RWPE1 (cell line): ENCODE data around the gene ANGPTL8.

Source experiments
- CTCF ChIA-PET: fragments of 350-600 bp; sonication (Branson Sonifier 250); formaldehyde crosslinking; extraction: SDS; loops from one replicate; lab custom pipeline; 2021; lab: Yijun Ruan, JAX
- POLR2A ChIA-PET: fragments of 400-600 bp; formaldehyde crosslinking; extraction: SDS; loops from one replicate; lab custom pipeline; 2020; ENCODE audit warnings: antibody characterized with exemption; ENCODE audit not compliant: low non-redundant PET; lab: Yijun Ruan, JAX
- DNase-seq: peaks from one replicate; pipeline ENCODE4 v3.0.0; 2012; ENCODE audit warnings: low spot score
- H3K27ac ChIP-seq: fragments of 450-650 bp; 2 replicates; pipeline ENCODE4 v1.5.1; 2017
- CTCF ChIP-seq: fragments of 450-650 bp; conservative IDR thresholded peaks from 2 replicates; pipeline ENCODE4 v1.5.1; 2017; ENCODE audit warnings: low read depth, mild to moderate bottlenecking

Gene ANGPTL8

GRCh38 chr19:11240008-11240444, 607 bp downstream of the ANGPTL8 start:
- ChIA-PET CTCF (interaction anchor here (0.6 kb wide), 1 partner anchor 926 kb away, joined by 3 read pairs; no protein-coding TSS in a partner anchor), POLR2A (no interaction called here)
- TF ChIP-seq CTCF, result no peak
- no peak overlapping the region for H3K27ac ChIP-seq
- no peak for DNase-seq

GRCh38 chr19:11242025-11242424, 2.6 kb downstream of the ANGPTL8 start:
- CTCF ChIA-PET, result interaction anchor here (0.6 to 1.3 kb wide), 3 partner anchors 10 to 55 kb away, joined by 3 to 4 read pairs (median 3); no protein-coding TSS in a partner anchor
- POLR2A ChIA-PET, result no interaction called here
- no peak for TF ChIP-seq CTCF
- peak overlapping the region; percentile 47 for H3K27ac ChIP-seq
- DNase-seq, result no peak

GRCh38 chr19:11242864-11243797, 3.7 kb downstream of the ANGPTL8 start:
- peak overlapping the region; percentile 47 for H3K27ac ChIP-seq
- CTCF ChIA-PET, result interaction anchor here (0.7 to 1.3 kb wide), 4 partner anchors 9 to 38 kb away, joined by 3 to 4 read pairs (median 4); no protein-coding TSS in a partner anchor
- DNase-seq, result peak; percentile 96
- POLR2A ChIA-PET, result no interaction called here
- TF ChIP-seq CTCF, result peak; percentile 81

- H3K27ac ChIP-seq, result peak overlapping the region; percentile 47
- CTCF ChIA-PET, result interaction anchor here (0.7 to 1.0 kb wide), 2 partner anchors 11 to 38 kb away, joined by 3 to 4 read pairs; no protein-coding TSS in a partner anchor
- DNase-seq, result no peak
- TF ChIP-seq CTCF, result no peak
- POLR2A ChIA-PET, result no interaction called here
Observed at GRCh38 chr19:11243798-11244169, 4.4 kb downstream of the ANGPTL8 start.

GRCh38 chr19:11244846-11245589, 5.6 kb downstream of the ANGPTL8 start:
- no peak for DNase-seq
- ChIA-PET POLR2A (no interaction called here), CTCF (no interaction called here)
- no peak for TF ChIP-seq CTCF
- peak overlapping the region; percentile 2; the same call in 1 of the 2 replicates for H3K27ac ChIP-seq

- H3K27ac ChIP-seq, result no peak overlapping the region
- TF ChIP-seq CTCF, result no peak
- ChIA-PET CTCF (interaction anchor here (0.6 kb wide), 1 partner anchor 179 kb away, joined by 3 read pairs; no protein-coding TSS in a partner anchor), POLR2A (interaction anchor here (0.6 kb wide), 1 partner anchor 448 kb away, joined by 5 read pairs; no protein-coding TSS in a partner anchor)
- DNase-seq, result no peak
Observed at GRCh38 chr19:11246941-11247340, 7.5 kb downstream of the ANGPTL8 start.
